Sigmoid colon (tissue), 7 donors: ENCODE measurements around the gene DGKK. TPM values are rescaled to one million over a fixed set of nuclear protein-coding genes. Genes with fewer than 3 reads are reported as not detected.

Source experiments
- DNase-seq: peaks from one replicate; pipeline ENCODE4 v3.0.0-alpha.2; 2019
- H3K27ac ChIP-seq, 4 donors: fragments of 200-600 bp; sonication (generic); one replicate each; pipeline ENCODE4 v1.5.1; 2016 to 2019; ENCODE audit warnings: mild to moderate bottlenecking in 1 of 4
- H3K27me3 ChIP-seq, 3 donors: fragments of 200-600 bp; sonication (generic); one replicate each; pipeline ENCODE4 v1.5.1; 2019; ENCODE audit warnings: mild to moderate bottlenecking in 1 of 3
- H3K36me3 ChIP-seq, 4 donors: fragments of 200-600 bp; sonication (generic); one replicate each; pipeline ENCODE4 v1.5.1; 2016 to 2019
- H3K4me1 ChIP-seq, 4 donors: fragments of 200-600 bp; sonication (generic); one replicate each; pipeline ENCODE4 v1.5.1; 2017 to 2019
- H3K4me3 ChIP-seq, 4 donors: fragments of 200-600 bp; sonication (generic); one replicate each; pipeline ENCODE4 v1.5.1; 2017 to 2019; ENCODE audit warnings: mild to moderate bottlenecking in 2 of 4, moderate library complexity in 1 of 4
- H3K9me3 ChIP-seq, 4 donors: fragments of 200-600 bp in 3 of 4; sonication (generic) in 3 of 4; one replicate each; pipeline versions ENCODE4 v1.5.1 to v1.6.1; 2013 to 2019
- CTCF ChIP-seq, 4 experiments: fragments of 450-650 bp in 3 of 4; fragments of 200-600 bp in 1 of 4; IDR thresholded peaks; one replicate each; pipeline ENCODE4 v1.5.1; 2016 to 2019; ENCODE audit warnings: antibody characterized with exemption in 4 of 4, mild to moderate bottlenecking in 3 of 4, moderate library complexity in 2 of 4
- EP300 ChIP-seq, 4 donors: sonication (generic); formaldehyde crosslinking; IDR thresholded peaks; one replicate each; pipeline ENCODE4 v1.6.1; 2017; ENCODE audit warnings: antibody characterized with exemption in 4 of 4
- POLR2A ChIP-seq, 2 donors: fragments of 450-650 bp; IDR thresholded peaks; one replicate each; pipeline ENCODE4 v1.6.1; 2016; ENCODE audit warnings: antibody characterized with exemption in 2 of 2, mild to moderate bottlenecking in 2 of 2, moderate library complexity in 2 of 2
- POLR2AphosphoS5 ChIP-seq, 4 donors: sonication (generic); formaldehyde crosslinking; IDR thresholded peaks; one replicate each; pipeline ENCODE4 v1.6.1; 2017; ENCODE audit warnings: antibody characterized with exemption in 4 of 4
- WGBS, 2 donors: extraction: QIAGEN DNeasy Blood & Tissue Kit; methylation state at CpG; one replicate each; pipeline ENCODE4 v1.1.7; 2013; 5-methylcytosine and 5-hydroxymethylcytosine counted together
- intact Hi-C: fragments of 100-400 bp; cut with DNase I; formaldehyde crosslinking; loops from one replicate; pipeline ENCODE4 v1.15.1; 2023
- polyA plus RNA-seq, 3 donors: library from polyadenylated mRNA; stranded (reverse); fragments of 200-250 nt; gene quantifications; one replicate each; pipeline ENCODE4 v1.2.3, GENCODE V29; 2013
- total RNA-seq, 4 donors: library from RNA; depleted of rRNA; stranded (reverse); fragments of >200 nt; gene quantifications; one replicate each; pipeline ENCODE4 v1.1.0, GENCODE V29; 2016
- donor health status: healthy with polysubstance abuse.
- donor health status: Bipolar disorder and iron deficiency.
- donor health status: healthy.

Gene DGKK
- total and polyA plus RNA-seq, 7 donors = under 0.01 TPM; not detected in 6

- H3K9me3 ChIP-seq = no peaks in the 10 kb centered on the region
- 72 to 82% methylated on average over 2 of the region's 2 CpGs for WGBS, 2 donors
- no peak for TF ChIP-seq EP300 (IDR thresholded peaks at IDR 0.05)
Observed at GRCh38 chrX:50448565-50448964, 22.1 kb downstream of the DGKK start.

GRCh38 chrX:50447535-50447934, 23.1 kb downstream of the DGKK start:
- TF ChIP-seq POLR2AphosphoS5 (IDR thresholded peaks at IDR 0.05) = no peak
- TF ChIP-seq POLR2A (IDR thresholded peaks at IDR 0.05) = no peak
- TF ChIP-seq EP300 (IDR thresholded peaks at IDR 0.05) = no peak
- no peak for TF ChIP-seq CTCF (IDR thresholded peaks at IDR 0.05)
- 91 to 98% methylated on average over 3 of the region's 3 CpGs for WGBS, 2 donors
- Histone ChIP-seq H3K4me3 (no peak overlapping the region), H3K4me1 (no peaks in the 10 kb centered on the region), H3K27ac (no peak overlapping the region), H3K9me3 (no peaks in the 10 kb centered on the region), H3K27me3 (no peaks in the 10 kb centered on the region), H3K36me3 (no peaks in the 10 kb centered on the region)
- intact Hi-C loops = no loop called here
- DNase-seq = no peak

More at GRCh38 chrX:50448565-50448964, 22.1 kb downstream of the DGKK start:
- Histone ChIP-seq H3K4me3 (no peak overlapping the region), H3K27ac (no peak overlapping the region), H3K4me1 (no peaks in the 10 kb centered on the region), H3K36me3 (no peaks in the 10 kb centered on the region), H3K27me3 (no peaks in the 10 kb centered on the region)
- intact Hi-C loops = no loop called here
- DNase-seq = no peak

- H3K4me1 ChIP-seq = no peaks in the 10 kb centered on the region
- no peak overlapping the region for H3K4me3 ChIP-seq
- 70 to 76% methylated on average over 3 of the region's 3 CpGs for whole genome bisulfite sequencing, 2 donors
- DNase-seq = no peak
- no peak for TF ChIP-seq EP300 (IDR thresholded peaks at IDR 0.05)
- TF ChIP-seq POLR2AphosphoS5 (IDR thresholded peaks at IDR 0.05) = no peak
- TF ChIP-seq CTCF (IDR thresholded peaks at IDR 0.05) = no peak
- TF ChIP-seq POLR2A (IDR thresholded peaks at IDR 0.05) = no peak
- H3K27me3 ChIP-seq = no peaks in the 10 kb centered on the region
- H3K9me3 ChIP-seq = no peaks in the 10 kb centered on the region
- H3K36me3 ChIP-seq = no peaks in the 10 kb centered on the region
- H3K27ac ChIP-seq = no peak overlapping the region
- intact Hi-C loops = no loop called here
Observed at GRCh38 chrX:50442426-50443116, 28.1 kb downstream of the DGKK start.

GRCh38 chrX:50436797-50437196, 33.8 kb downstream of the DGKK start:
- no peak overlapping the region for H3K4me3 ChIP-seq
- H3K36me3 ChIP-seq = no peaks in the 10 kb centered on the region
- H3K27me3 ChIP-seq = no peaks in the 10 kb centered on the region
- no peaks in the 10 kb centered on the region for H3K4me1 ChIP-seq
- H3K9me3 ChIP-seq = no peaks in the 10 kb centered on the region
- no peak for DNase-seq
- no peak for TF ChIP-seq POLR2A (IDR thresholded peaks at IDR 0.05)
- TF ChIP-seq EP300 (IDR thresholded peaks at IDR 0.05) = no peak
- TF ChIP-seq CTCF (IDR thresholded peaks at IDR 0.05) = no peak
- no peak for TF ChIP-seq POLR2AphosphoS5 (IDR thresholded peaks at IDR 0.05)
- intact Hi-C loops = no loop called here
- WGBS, 2 donors = 30 to 67% methylated on average over 6 of the region's 6 CpGs
- H3K27ac ChIP-seq = no peak overlapping the region

GRCh38 chrX:50432829-50433289, 37.8 kb downstream of the DGKK start:
- no peak for TF ChIP-seq POLR2AphosphoS5 (IDR thresholded peaks at IDR 0.05)
- no peak for TF ChIP-seq EP300 (IDR thresholded peaks at IDR 0.05)
- TF ChIP-seq CTCF (IDR thresholded peaks at IDR 0.05) = no peak
- TF ChIP-seq POLR2A (IDR thresholded peaks at IDR 0.05) = no peak
- H3K4me1 ChIP-seq = no peaks in the 10 kb centered on the region
- H3K4me3 ChIP-seq = no peak overlapping the region
- intact Hi-C loops = no loop called here
- no peak for DNase-seq
- no peaks in the 10 kb centered on the region for H3K36me3 ChIP-seq
- no peaks in the 10 kb centered on the region for H3K27me3 ChIP-seq
- no peak overlapping the region for H3K27ac ChIP-seq
- H3K9me3 ChIP-seq = no peaks in the 10 kb centered on the region
- 81 to 82% methylated on average over 3 of the region's 3 CpGs for WGBS, 2 donors
